GM18951 (cell line): ENCODE results near the gene CYSTM1.

ENCODE experiments used
- POLR2A ChIP-seq: IDR thresholded peaks from 4 replicates; pipeline ENCODE4 v1.6.1; 2011; ENCODE audit warnings: mild to moderate bottlenecking; ENCODE audit not compliant: insufficient read length, insufficient read depth; ENCODE audit errors: extremely low read depth
- in situ Hi-C: fragments of 300-500 bp; cut with MboI; formaldehyde crosslinking; loops from one replicate; pipeline ENCODE4 v1.12.0; 2022; ENCODE audit warnings: low sequenced_read_pairs, mixed read lengths, inconsistent platforms; ENCODE audit not compliant: unreplicated experiment

Gene CYSTM1

DNA sequence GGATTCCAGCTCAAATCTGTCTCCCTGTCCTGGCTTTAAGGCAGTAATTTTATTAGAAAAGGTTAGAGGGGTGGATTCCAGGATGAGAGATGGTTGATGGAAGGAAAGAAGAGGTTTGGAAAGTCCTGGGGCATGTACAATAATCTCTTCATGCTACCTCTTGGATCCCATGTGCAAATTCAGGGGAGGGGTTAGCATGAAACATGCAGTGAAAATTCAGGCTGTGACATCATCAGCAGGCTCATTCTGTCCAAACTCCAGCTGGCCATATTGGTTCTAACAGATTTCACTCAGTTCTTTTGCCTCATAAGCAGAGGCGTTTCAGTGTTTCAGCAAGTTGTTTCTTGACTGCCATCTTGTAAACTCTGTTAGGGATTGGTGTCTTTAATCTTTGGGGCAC is 55.4 kb downstream of the CYSTM1 start:
- in situ Hi-C loops: no loop called here

DNA sequence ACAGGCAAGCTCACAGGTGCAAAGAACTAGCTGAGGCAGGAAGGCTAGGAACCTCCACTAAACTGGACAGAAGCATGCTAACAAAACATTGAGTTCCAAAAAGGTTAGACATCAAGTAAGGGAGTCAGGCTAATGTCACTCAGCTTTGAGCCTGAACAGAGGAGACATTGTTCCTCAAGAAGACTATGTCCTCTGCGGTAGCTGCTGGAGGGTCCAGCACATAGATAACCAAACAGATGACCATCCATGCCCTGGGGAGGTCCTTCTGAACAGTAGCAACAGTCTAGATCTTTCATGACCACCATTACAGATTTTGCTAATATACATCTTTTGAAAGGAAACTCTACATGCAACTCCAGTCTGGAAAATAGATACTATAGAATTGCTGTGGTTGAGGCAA is 57.7 kb downstream of the CYSTM1 start:
- no peak for TF ChIP-seq POLR2A
- in situ Hi-C loops: no loop called here

More for the DNA sequence above, 55.4 kb downstream of the CYSTM1 start:
- TF ChIP-seq POLR2A: no peak

DNA sequence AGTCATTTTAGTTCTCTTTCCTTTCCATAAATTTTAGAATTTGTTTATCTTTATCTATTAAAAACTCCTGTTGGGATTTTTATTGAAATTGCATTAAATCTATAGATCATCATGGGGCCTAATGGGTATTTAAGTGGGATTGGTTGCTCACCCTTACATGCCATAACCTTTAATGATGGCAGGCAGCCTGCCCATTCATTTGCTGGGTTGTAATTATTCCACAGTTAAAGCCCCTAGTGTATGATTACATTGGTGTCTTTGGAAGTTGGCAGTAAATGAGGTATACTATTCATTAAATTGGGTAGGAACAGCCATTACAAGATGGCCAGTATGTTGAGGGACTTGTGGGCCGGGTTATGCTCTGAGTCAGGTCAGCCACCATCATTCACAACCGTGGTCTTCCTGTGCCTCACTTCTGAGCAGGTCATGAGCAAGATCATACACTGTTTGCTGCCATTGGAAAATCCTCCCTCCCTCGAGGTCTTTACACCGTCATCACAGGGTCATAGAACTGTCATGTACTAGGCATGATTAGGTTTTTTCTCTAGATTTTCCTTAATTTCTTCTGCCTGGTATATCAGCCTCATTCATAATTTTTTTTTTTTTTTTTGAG is 59.5 kb downstream of the CYSTM1 start:
- in situ Hi-C loops: no loop called here
- no peak for TF ChIP-seq POLR2A

DNA sequence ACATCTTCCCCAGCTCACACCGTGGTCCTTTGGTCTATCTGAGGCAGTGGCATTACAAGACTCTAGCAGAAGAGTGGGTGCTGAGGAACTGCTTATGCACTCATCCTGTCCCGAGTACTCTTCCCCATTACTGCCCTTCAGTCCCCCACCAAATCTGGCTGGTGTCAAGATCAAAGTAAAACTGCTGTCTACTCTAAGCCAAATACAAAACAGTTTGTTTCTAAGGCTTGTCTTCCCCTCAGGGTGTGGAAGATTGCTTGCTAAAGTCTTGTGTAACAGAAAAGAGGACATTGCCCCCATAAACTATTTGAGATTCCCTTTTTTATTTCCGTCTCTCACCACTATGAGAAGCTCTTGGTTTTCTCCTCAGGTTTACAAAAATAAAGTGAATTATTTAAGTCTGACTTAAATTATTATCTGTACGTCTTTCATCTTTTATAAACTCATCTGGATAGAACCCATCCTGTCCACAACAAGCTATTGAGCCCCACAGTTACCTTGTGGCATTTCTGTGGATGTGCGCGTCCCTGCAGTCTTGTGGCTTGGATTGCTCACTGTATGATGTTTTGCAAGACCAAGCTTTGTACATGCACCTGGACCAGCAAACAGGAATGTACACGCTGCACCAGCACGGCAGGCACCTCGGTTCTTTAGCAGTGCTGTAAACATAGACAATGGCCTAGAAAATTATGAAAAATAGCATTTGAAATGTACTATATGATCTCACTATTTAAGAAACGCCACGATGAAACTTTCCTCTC is 61.0 kb downstream of the CYSTM1 start:
- in situ Hi-C loops: loop anchor here (5.0 kb wide), 1 partner anchor 121 kb away; no protein-coding TSS in a partner anchor
- TF ChIP-seq POLR2A: no peak

DNA sequence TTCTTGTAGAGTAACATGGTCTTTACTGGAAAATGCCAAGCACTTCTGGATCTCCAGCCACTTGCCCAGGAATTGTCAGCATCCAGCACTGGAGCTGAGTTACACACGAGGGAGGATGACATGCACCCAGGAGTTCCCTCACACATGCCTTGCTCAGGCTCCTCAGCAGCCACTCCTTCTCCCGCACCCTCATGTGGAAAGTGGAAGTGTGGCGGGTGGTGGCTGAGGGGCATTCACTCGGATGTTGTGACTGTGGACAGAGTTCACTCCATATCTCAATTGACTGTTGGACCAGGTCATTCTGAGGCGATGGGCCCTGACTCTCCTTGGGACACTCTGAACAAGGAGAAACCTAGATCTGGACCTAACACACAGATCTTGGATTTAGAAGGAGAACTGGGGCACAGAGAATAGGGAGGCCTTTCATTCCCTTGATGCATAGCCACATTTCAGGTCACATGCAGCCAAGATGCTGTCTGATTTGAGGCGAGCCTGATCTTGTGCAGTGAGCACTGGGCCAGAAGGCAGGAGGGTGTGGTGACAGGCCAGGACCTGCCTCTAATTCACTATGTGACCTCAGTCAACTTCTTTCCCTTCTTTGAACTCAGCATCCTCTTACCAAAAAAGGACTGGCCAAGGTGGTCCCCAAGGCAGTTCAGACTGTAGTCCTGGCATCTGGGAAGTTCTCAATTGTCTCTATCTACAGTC is 62.1 kb downstream of the CYSTM1 start:
- in situ Hi-C loops: loop anchor here (5.0 kb wide), 1 partner anchor 120 kb away; no protein-coding TSS in a partner anchor

DNA sequence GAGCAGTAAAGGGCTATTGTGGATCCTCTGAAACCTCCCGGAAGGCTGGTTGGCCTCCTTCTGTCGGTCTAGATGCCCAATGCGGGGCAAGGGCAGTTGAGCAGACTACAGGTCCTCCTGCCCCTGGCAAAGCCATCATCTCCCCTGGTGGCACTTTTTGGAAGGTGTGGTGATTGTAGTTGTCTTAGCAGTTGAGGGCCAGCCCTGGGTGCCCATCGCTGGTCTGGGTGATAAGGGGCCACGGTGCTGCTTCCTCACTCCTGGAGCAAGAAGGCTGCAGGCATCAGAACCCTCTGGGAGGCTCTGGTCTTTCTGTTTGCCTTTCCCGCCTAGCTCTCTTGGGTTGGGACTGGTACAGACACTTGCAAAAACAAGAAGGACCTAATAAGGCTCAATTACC is 63.8 kb downstream of the CYSTM1 start:
- TF ChIP-seq POLR2A: no peak
- in situ Hi-C loops: loop anchor here (5.0 kb wide), 1 partner anchor 119 kb away; no protein-coding TSS in a partner anchor

More for the DNA sequence above, 62.1 kb downstream of the CYSTM1 start:
- no peak for TF ChIP-seq POLR2A

DNA sequence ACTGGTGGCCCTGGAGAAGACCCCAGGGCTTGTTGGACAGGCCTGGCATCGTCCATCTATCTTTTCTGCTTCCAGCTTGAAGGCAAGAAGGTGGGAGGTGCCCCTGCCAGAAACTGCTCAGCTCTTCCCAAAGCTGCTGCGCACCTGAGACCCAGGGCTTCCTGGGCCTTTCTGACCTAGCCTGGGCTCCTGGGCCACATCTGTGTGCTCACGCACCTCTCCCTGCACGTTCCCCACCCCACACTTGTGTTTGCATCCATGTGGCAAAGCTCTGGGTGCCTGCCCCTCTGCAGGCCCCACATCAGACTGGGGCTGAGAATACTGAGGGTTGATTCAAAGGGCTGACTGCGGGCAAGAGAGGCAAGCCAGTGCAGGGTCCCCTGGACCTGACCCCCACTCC is 64.5 kb downstream of the CYSTM1 start:
- no peak for TF ChIP-seq POLR2A
- in situ Hi-C loops: loop anchor here (5.0 kb wide), 1 partner anchor 118 kb away; no protein-coding TSS in a partner anchor

DNA sequence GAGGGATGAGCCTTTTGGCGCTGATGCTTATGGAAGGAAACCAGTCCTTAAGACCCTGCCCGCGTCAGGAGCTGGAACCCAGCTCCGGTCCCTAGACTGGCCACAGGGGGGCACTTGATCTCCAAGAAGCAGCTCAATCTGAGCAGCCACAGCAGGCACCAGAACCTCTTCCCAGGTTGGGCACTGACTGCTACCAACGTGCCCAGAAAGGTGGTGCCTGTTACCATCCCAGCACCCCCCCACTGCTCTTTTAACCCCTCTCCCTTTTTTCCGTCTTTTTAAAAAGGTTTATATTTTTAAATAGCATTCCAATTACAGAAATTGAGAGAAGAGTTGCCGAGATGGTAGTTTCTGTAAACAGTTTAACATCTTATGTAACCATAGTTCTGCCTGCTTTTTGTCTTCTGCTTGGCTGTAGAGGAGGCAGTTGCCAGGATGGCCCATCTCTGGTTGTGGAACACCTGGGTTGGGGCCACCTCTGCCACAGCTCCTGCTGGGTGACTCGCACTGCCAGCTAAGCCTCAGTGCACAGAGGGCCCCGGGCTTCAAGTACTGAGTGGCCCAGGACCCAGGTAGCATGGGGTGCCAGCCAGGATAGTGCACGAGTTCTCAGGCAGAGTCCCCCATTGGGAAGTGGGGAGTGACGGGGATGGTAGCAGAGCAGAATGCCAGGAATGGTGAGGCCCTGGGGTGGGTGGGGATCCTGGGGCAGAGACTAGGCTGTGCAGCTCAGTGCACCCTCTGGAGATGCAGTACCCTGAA is 65.1 kb downstream of the CYSTM1 start:
- in situ Hi-C loops: loop anchor here (5.0 kb wide), 1 partner anchor 117 kb away; no protein-coding TSS in a partner anchor
- no peak for TF ChIP-seq POLR2A

DNA sequence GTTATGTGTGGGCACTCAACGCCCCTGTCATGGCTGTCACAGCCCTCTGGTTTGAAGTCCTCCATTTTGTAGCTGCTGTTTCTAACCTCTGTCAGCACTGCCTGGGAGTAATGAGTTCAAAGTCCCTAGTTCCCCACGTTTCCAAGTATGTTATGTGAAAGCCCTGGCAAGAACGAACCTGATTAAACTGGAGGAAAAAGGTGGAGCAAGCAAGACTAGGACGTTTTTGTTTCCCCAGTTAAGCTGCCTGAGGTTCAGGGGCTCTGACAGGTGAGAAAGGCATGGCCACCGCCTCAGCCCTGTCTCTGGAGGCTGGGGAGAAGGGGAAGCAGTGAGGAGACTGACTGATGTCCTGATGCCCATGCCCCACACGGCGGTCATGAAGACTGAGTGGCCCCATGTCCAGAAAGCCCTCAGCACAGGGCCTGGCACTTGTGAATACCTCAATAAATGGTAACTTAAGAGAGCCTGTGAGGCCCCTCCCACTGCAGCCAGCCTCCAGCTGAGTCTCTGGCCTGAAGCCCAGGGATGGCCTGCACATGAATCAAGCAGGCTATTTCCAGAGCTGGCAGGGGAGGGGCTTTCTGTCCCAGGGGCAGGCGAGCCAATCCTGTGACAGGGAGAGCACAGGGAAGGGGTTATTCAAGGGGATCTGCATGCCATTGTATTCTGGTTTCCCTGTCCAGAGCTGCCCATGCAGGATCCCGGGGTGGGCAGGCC is 66.2 kb downstream of the CYSTM1 start:
- no peak for TF ChIP-seq POLR2A
- in situ Hi-C loops: no loop called here

DNA sequence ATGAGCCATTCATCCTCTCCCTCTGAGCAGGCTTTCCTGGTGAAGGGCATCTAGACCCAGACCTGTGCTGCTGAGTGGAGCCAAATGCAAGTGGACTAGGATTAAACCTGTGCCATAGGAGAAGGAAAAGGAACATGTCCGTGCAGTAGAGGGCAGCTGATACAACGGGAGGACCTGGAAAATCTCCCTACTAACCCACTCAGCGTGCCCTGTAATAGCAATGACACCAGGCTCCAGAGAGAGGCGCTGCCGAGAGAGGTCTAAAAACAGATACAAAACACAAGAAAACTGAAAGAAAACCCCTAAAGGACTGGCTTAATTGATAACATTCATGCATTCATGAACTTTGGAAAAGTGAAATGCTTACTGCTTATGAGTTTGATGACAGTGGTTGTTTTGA is 67.1 kb downstream of the CYSTM1 start:
- in situ Hi-C loops: no loop called here
- TF ChIP-seq POLR2A: no peak

DNA sequence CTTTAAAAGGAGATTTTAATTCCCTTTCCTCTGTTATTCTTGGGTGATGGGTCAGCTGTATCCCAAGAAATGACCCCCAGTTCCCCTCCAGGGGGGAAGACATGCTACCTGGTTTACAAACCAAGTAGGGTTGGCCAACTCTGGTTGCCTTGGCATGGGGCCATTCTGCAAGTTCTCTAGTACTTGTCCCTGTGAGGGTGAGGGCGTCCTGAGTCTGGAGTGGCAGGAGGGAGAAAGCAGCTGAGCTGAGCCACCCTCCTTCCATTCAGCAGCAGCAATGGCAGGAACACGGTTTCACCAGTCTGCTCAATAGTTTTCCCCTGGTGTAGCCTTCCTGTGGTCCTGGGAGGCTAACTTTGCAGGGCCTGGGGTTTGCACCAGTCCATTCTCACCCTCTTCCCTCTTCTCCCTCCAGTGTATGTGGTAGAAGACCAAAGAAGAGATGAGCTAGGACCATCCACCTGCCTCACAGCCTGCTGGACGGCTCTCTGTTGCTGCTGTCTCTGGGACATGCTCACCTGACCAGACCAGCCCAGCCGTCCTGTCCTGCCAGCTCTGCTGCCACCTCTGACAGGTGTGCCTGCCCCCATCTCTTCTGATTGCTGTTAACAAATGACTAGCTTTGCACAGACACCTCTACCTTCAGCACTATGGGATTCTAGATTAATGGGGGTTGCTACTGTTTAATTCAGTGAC is 68.0 kb downstream of the CYSTM1 start:
- in situ Hi-C loops: no loop called here
- no peak for TF ChIP-seq POLR2A
